IPS-NIHi7 (cell line): ENCODE measurements around the gene ITIH4.

ENCODE experiments used
- DNase-seq: peaks from one replicate; pipeline ENCODE4 v3.0.0; 2012; ENCODE audit warnings: mixed read lengths; ENCODE audit errors: extremely low spot score

The ITIH4 gene

GRCh38 chr3:52798376-52798977 lies 32.0 kb downstream of the ITIH4 start:
- DNase-seq: no peak

- no peak for DNase-seq
Observed at GRCh38 chr3:52796411-52796810, 34.1 kb downstream of the ITIH4 start.

- no peak for DNase-seq
Observed at GRCh38 chr3:52795298-52795900, 35.1 kb downstream of the ITIH4 start.

- DNase-seq: no peak
Observed at GRCh38 chr3:52794612-52795099, 35.8 kb downstream of the ITIH4 start, which contains the start of gene ITIH3. TSS of gene ITIH3 (plus strand) at chr3:52794796. CDS start at chr3:52794804, 8 bp downstream.

GRCh38 chr3:52793702-52794611 lies 36.5 kb downstream of the ITIH4 start:
- no peak for DNase-seq

DNA sequence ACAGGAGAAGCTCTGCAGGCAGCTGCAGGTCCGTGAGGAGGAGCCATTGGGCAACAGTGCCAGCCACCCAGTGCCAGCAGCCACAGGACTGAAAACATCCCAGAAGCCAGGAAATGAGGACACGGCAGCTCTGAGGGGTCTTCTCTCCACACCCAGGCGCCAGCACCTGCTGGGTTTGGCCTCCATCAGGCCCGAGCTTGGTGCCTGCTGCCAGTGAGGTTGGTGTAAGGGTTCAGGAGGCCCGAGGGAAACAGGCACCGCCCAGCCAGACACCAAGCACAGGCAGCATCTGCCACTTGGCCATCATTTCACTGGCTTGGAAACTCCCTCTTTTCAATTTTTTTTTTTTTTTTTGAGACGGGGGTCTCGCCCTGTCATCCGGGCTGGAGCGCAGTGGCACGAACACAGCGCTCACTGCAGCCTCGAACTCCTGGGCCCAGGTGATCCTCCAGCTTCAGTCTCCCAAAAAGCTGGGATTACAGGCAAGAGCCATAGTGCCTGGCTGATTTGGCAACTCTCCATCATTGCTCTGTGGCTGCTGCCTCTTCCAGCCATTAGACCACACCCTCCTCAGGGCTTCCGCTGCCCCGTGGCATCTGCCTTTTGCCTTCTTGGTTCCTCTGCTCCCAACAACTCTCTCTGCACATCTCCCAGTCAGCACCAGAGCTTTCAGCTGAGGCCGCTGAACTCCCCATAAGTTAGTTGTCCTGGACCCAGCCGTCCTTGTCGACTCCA lies 37.3 kb downstream of the ITIH4 start:
- DNase-seq: no peak

- DNase-seq: peak; percentile 75
Observed at GRCh38 chr3:52792413-52792812, 38.1 kb downstream of the ITIH4 start.

- no peak for DNase-seq
Observed at GRCh38 chr3:52791928-52792327, 38.5 kb downstream of the ITIH4 start.

DNA sequence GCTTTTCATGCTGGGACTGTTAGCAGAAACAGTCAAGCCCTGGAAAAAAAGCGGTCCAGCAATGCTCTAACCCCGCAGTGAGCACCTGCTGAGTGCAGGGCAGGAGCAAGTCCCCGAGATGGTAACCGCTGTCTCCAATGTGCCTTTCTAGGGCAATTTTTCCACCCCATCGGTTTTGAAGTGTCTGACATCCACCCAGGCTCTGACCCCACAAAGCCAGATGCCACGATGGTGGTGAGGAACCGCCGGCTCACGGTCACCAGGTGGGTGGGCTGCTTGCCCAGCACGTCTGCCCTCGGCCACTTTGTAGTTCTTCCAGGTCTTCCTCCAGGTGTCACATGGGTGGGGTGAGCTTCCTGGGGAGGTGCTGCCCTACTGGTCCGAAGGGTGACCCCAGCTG lies 39.1 kb downstream of the ITIH4 start:
- DNase-seq: no peak

- DNase-seq: no peak
Observed at GRCh38 chr3:52790741-52791140, 39.7 kb downstream of the ITIH4 start.

- DNase-seq: no peak
Observed at GRCh38 chr3:52790337-52790736, 40.1 kb downstream of the ITIH4 start.

DNA sequence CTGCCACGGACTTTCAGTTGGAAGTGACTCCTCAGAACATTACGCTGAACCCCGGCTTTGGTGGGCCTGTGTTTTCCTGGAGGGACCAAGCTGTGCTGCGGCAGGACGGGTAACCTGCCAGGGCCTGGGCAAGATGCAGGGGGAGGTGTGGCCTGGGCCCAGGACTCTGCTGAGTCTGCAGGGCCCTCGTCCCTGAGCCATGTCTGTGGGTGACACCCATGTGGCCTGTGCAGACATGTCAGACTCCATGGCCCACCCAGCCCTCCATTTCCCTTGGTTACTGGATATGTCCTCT lies 40.8 kb downstream of the ITIH4 start:
- DNase-seq: no peak

- no peak for DNase-seq
Observed at GRCh38 chr3:52788890-52789745, 41.4 kb downstream of the ITIH4 start.

- DNase-seq: no peak
Observed at GRCh38 chr3:52787672-52788625, 42.5 kb downstream of the ITIH4 start.

GRCh38 chr3:52787246-52787645 lies 43.2 kb downstream of the ITIH4 start:
- no peak for DNase-seq

- DNase-seq: no peak
Observed at GRCh38 chr3:52786330-52787215, 43.9 kb downstream of the ITIH4 start.

GRCh38 chr3:52784931-52785590 lies 45.4 kb downstream of the ITIH4 start:
- DNase-seq: no peak

DNA sequence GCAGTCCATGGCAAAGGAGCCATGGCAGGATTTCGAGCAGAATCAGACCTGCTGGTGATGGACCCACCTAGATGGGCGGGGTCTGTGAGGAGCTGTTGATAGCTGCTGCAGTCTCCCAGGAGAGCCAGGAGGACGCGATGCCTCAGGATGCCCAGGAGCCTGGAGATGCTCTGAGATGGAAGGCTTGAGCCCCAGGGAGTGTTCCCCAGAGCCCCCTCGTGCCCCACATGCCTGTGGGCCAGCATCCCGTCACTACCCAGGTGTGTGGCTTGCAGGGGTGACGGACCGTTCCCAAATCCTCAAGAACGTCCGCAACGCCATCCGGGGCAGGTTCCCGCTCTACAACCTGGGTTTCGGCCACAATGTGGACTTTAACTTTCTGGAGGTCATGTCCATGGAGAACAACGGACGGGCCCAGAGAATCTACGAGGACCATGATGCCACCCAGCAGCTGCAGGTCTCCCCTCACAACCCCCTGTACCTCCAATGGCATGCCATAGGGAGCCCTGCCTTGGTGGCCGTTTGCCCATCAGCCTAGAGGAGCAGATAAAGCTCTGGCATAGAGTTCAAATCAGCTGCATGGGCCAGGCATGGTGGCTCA lies 46.4 kb downstream of the ITIH4 start:
- no peak for DNase-seq
